NCI-H526 (cell line): ENCODE measurements around the gene LIMK1.
A peak's percentile ranks its signal among the peaks of the same experiment; 100 is the strongest.

Experiments
- DNase-seq, 2 experiments: peaks; one replicate each; lab custom pipeline; 2025; lab: John Stamatoyannopoulos, UW

LIMK1 gene

DNA sequence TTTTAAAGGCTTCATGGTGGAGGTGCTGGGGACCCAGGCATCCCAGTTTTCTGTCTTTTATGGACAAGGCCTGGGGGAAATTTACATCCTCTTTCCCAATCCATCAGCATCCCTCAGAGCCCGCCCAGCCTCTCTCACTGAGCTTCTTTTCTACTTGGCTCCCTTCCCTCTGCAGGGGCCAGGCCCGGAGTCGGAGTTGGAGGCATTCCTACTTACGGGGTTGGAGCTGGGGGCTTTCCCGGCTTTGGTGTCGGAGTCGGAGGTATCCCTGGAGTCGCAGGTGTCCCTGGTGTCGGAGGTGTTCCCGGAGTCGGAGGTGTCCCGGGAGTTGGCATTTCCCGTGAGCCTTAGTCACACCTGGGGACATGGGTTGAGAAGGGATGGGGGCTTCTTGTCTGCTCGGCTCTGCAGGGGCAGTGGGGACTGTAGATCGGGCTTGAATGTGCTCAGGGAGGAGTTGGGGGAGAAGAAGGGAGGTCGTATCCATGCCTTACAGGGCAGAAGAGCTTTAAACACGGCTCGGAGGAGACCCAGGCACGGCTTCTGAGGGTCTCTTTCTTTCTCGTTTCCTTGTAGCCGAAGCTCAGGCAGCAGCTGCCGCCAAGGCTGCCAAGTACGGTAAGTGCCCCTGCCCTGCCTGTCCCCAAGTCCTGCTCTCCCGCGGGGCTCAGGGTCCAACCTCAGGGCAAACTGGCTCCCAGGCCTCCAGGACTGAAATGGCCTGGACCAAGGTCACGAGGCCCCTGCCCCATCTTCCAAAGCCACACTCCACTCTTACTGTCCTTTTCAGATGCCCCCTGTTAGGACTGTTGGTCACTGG is 27.3 kb upstream of the LIMK1 start:
- DNase-seq: no peak

- DNase-seq: no peak
These were observed 26.2 kb upstream of the LIMK1 start for GRCh38 chr7:74057216-74057925.

DNA sequence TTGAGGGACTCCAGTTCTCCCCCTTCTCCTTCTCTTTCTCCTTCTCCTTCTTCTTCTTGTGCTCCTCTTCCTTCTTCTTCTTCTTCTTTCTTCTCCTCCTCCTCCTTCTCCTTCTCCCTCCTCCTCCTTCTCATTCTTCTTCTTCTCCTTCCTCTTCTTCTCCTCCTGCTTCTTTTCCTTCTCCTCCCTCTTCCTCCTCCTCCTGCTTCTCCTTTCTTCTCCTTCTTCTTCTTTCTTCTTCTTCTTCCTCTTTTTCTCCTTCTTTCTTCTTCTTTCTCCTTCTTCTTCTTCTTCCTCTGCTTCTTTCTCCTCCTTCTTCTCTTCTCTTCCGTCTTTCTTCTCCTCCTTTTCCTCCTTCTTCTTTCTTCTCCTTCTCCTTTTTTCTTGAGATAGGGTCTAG is 25.6 kb upstream of the LIMK1 start:
- DNase-seq: no peak

- no peak for DNase-seq
These were observed 25.1 kb upstream of the LIMK1 start for GRCh38 chr7:74058486-74058885.

DNA sequence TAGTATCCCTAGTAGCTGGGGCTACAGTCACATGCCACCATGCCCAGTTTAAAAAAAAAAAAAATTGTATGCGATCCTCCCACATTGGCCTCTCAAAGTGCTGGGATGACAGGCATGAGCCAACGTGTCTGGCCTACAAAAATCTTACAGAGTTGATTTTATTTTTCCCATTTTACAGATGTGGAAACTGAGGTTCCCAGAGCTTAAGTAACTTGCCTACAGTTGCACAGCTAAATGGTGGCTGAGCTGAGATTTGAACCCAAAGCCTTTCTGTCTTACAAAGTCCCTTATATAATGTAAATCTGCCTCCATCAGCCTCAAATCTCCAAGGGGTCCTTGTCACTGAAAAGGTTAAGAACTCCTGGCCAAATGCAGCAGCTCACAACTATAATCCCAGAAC is 24.6 kb upstream of the LIMK1 start:
- DNase-seq: no peak

- DNase-seq: no peak
These were observed 23.7 kb upstream of the LIMK1 start for GRCh38 chr7:74059681-74060588.

- DNase-seq: peak; percentile 5 to 62
These were observed 21.6 kb upstream of the LIMK1 start for GRCh38 chr7:74061840-74062539.

DNA sequence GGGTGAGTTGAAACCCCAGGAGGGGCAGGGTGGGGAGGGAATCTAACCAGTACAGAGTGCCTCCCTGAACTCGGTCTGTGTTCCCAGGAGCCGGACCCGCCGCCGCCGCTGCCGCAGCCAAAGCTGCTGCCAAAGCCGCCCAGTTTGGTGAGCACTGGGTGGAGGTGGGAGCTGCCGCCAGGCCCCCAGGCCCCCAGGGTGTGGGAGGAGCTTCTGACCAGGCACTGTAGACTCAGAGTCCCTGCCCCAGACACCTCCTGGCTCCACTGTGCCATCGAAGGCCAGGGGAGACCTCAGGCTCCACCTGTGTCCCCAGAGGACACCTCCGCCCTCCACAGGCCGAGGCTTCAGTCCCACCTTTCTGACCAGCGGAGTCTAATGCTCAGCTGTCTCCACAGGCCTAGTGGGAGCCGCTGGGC is 20.4 kb upstream of the LIMK1 start:
- DNase-seq: no peak

DNA sequence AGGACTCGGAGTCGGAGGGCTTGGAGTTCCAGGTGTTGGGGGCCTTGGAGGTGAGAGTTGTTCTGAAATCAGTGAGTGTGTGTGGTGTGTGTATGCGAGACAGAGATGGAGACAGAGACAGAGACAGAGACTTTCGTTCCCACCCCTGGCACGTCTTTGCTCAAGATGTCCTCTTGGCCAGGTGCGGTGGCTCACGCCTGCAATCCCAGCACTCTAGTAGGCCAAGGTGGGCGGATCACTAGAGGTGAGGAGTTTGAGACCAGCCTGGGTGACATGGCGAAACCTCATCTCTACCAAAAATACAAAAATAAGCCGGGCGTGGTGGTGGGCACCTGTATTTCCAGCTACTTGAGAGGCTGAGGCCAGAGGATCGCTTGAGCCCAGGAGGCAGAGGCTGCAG is 20.0 kb upstream of the LIMK1 start:
- no peak for DNase-seq

- DNase-seq: no peak
These were observed 18.9 kb upstream of the LIMK1 start for GRCh38 chr7:74064696-74065095.

- no peak for DNase-seq
These were observed 17.0 kb upstream of the LIMK1 start for GRCh38 chr7:74066626-74067025.

- no peak for DNase-seq
These were observed 15.1 kb upstream of the LIMK1 start for GRCh38 chr7:74068378-74069085.

- no peak for DNase-seq
These were observed 14.5 kb upstream of the LIMK1 start for GRCh38 chr7:74069086-74069541.

DNA sequence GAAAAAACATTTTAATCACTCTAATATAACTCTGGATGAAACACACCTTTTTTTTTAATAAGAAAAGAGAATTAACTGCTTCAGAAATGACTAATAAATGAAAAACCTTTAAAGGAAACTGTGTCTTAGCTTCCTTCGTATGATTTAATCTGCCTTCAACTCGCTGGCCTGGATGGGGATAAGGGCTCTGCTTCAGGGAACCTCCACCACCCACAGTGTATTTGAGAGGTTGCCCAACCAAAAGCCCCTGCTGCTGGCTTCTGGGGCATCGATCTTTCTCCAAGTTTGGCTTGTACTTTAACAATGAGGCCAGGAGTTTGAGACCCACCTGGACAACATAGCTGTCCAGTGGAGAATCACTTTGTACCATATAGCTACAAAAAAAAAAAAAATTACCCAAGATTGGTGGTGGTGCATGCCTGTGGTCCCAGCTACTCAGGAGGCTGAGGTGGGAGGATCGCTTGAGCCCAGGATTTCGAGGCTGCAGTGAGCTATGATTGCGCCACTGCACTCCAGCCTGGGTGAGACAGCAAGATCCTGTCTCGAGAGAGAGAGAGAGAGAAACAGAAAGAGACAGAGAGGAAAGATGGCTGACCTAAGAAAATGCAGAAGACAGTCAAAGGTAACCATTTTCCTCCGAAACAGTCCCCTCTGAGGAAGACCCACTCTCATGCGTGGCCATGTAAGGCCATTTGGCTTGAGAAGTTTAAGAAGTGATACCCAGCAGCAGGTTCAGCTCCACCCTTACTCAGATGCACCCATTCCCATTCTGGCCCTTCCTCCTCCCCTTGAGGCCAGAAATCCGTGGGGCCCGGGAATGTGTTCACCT is 13.6 kb upstream of the LIMK1 start:
- no peak for DNase-seq

DNA sequence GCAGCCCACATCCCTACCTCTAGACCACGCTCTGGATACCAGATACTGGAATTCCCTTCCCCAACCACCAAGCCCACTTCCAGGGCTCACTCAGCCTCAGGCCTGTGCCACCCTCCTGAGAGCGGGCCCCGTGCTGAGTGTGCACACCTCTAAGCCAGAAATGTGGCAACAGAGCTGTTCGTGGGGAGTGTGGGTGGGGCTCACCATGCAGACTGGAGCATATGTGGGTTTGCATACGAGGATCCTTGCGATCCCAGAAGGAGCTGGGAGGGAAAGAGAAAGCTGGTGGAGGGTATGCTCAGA is 13.0 kb upstream of the LIMK1 start:
- DNase-seq: no peak

- DNase-seq: no peak
These were observed 12.5 kb upstream of the LIMK1 start for GRCh38 chr7:74071121-74071520.

DNA sequence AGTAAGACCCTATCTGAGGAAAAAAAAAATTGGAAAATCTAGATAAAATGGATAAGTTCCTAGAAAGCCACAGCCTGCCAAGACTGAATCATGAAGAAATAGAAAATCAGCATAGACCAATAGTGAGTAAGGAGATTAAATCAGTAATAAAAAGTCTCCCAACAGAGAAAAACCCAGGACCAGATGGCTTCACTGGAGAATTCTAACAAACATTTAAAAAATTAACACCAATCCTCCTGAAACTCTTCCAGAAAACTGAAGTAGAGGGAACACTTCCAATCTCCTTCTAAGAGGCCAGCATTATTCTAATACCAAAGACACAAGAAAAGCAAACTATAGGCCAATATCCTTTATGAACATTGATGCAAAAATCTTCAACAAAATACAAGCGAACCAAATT is 8.8 kb upstream of the LIMK1 start:
- no peak for DNase-seq

GRCh38 chr7:74078461-74078860 is 5.1 kb upstream of the LIMK1 start:
- DNase-seq: no peak

- no peak for DNase-seq
These were observed 861 bp upstream of the LIMK1 start for GRCh38 chr7:74082770-74083116.

- DNase-seq: peak; percentile 5 to 81
These were observed 521 bp downstream of the LIMK1 start for GRCh38 chr7:74083928-74084721.
